Testis (tissue), 2 donors: ENCODE results near the gene CCDC85A.

Source experiments
- POLR2A ChIP-seq: fragments of 450-650 bp; IDR thresholded peaks from one replicate; pipeline ENCODE4 v1.6.1; 2017; ENCODE audit warnings: antibody characterized with exemption, mild to moderate bottlenecking, moderate library complexity
- TF ChIP-seq, protein P1 (sequence below), 3 experiments: fragments of 450-650 bp in 2 of 3; fragments of 200-600 bp in 1 of 3; sonication (generic) in 1 of 3; IDR thresholded peaks; one replicate each; pipeline ENCODE4 v1.5.1; 2016 to 2019; ENCODE audit warnings: antibody characterized with exemption in 3 of 3, mild to moderate bottlenecking in 2 of 3, moderate library complexity in 1 of 3

GRCh38 chr2:56333812-56334485, 150.2 kb downstream of the CCDC85A start:
- TF ChIP-seq POLR2A = no peak
- TF ChIP-seq, protein P1, sequence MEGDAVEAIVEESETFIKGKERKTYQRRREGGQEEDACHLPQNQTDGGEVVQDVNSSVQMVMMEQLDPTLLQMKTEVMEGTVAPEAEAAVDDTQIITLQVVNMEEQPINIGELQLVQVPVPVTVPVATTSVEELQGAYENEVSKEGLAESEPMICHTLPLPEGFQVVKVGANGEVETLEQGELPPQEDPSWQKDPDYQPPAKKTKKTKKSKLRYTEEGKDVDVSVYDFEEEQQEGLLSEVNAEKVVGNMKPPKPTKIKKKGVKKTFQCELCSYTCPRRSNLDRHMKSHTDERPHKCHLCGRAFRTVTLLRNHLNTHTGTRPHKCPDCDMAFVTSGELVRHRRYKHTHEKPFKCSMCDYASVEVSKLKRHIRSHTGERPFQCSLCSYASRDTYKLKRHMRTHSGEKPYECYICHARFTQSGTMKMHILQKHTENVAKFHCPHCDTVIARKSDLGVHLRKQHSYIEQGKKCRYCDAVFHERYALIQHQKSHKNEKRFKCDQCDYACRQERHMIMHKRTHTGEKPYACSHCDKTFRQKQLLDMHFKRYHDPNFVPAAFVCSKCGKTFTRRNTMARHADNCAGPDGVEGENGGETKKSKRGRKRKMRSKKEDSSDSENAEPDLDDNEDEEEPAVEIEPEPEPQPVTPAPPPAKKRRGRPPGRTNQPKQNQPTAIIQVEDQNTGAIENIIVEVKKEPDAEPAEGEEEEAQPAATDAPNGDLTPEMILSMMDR (IDR thresholded peaks at IDR 0.05) = no peak
